Activated T-helper 1 cell treated with anti-CD3 and anti-CD28 coated beads, Interleukin-12 subunit alpha, Interleukin-12 subunit beta, Interleukin-2, Interleukin-4 antibody, amounts not matched to agents 30 ng/mL and 10 ng/mL and 1 ng/mL, durations not matched to agents 14 hours and 24 hours and 36 hours (primary cell): ENCODE results near the gene COX4I1. TPM values are rescaled to one million over a fixed set of nuclear protein-coding genes. Genes with fewer than 3 reads are reported as not detected.
"Not testable (repeated sequence)": the region's sequence is repeated elsewhere in the genome, so short reads cannot be mapped to it uniquely, and the experiment has no call there.

Source experiments
- DNase-seq: peaks from one replicate; pipeline ENCODE4 v3.0.0; 2021; ENCODE audit warnings: low spot score
- H3K27ac Mint-ChIP-seq: one replicate; pipeline ENCODE4 v1.8.0; 2021; ENCODE audit warnings: mild to moderate bottlenecking, mixed read lengths
- H3K27me3 Mint-ChIP-seq: one replicate; pipeline ENCODE4 v1.8.0; 2022; ENCODE audit warnings: mild to moderate bottlenecking, moderate library complexity, mixed read lengths; ENCODE audit not compliant: insufficient read depth
- H3K36me3 Mint-ChIP-seq: one replicate; pipeline ENCODE4 v1.8.0; 2021; ENCODE audit warnings: low read depth, mixed read lengths
- H3K4me1 Mint-ChIP-seq: one replicate; pipeline ENCODE4 v1.8.0; 2021; ENCODE audit warnings: low read depth, mixed read lengths
- H3K4me3 Mint-ChIP-seq: one replicate; pipeline ENCODE4 v1.8.0; 2021; ENCODE audit warnings: mild to moderate bottlenecking, moderate library complexity, mixed read lengths
- H3K9me3 Mint-ChIP-seq: one replicate; pipeline ENCODE4 v1.8.0; 2021; ENCODE audit warnings: mixed read lengths
- intact Hi-C: fragments of 100-400 bp; cut with micrococcal nuclease; formaldehyde crosslinking; loops from one replicate; pipeline ENCODE4 v1.15.1; 2024
- total RNA-seq: library from RNA; stranded (reverse); gene quantifications from 2 replicates; pipeline ENCODE4 v1.2.3, GENCODE V29; 2022

Gene COX4I1
- total RNA-seq, 1 donor from 2014 or later: 558 TPM

- no peaks in the 10 kb centered on the region for H3K36me3 Mint-ChIP-seq
- H3K4me1 Mint-ChIP-seq: no peaks in the 10 kb centered on the region
- H3K27ac Mint-ChIP-seq: no peak overlapping the region
- DNase-seq: no peak
- H3K9me3 Mint-ChIP-seq: peaks cover 6% of the 10 kb centered on the region
- H3K27me3 Mint-ChIP-seq: peaks cover 21% of the 10 kb centered on the region
- intact Hi-C loops: no loop called here
- no peak overlapping the region for H3K4me3 Mint-ChIP-seq
Observed at GRCh38 chr16:85835956-85836705, 36.6 kb downstream of the COX4I1 start.

DNA sequence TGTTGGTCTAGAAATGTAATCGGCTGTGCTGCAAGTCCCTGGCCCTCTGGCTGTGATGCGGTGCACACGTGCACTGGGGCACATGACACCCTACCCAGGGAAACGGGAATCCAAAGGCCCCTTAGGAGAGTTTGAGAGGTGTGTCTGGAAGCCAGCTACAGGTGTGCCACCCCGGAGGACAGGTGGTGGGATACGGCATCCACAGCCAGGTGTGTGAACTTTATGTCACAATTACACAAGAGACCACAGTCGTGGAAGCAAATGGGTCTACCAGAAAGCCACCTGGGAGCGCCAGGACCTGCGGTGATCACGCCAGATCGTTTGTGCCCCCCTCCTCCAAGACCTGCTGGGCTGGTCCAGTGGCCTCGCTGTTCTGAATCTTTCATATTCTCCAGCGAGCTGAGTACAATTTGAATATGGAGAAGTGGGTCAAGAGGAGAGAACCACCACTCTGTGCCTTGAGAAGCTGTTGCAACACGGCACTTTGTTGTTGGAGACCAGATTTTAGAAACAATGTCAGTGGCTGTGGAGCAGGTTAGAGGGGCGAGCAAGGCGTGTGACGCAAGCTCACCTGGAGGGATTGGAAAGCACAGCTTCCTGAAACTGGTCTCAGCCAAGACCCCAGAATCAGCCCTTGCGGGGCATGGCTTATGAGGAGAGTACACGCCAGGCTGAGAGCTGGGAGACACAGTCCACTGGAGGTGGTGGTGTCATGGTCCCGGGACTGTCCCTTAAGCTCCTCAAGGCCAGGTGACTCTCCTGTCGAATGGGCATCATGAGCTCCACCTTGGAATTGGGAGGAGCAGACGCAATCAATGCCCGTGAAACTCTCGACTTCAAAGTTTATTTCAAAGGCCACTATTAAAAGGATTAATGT, 37.4 kb downstream of the COX4I1 start:
- Mint-ChIP-seq H3K9me3 (no peaks in the 10 kb centered on the region), H3K4me1 (no peaks in the 10 kb centered on the region), H3K27me3 (peaks cover 14% of the 10 kb centered on the region), H3K36me3 (no peaks in the 10 kb centered on the region), H3K4me3 (no peak overlapping the region), H3K27ac (no peak overlapping the region)
- intact Hi-C loops: no loop called here
- no peak for DNase-seq

DNA sequence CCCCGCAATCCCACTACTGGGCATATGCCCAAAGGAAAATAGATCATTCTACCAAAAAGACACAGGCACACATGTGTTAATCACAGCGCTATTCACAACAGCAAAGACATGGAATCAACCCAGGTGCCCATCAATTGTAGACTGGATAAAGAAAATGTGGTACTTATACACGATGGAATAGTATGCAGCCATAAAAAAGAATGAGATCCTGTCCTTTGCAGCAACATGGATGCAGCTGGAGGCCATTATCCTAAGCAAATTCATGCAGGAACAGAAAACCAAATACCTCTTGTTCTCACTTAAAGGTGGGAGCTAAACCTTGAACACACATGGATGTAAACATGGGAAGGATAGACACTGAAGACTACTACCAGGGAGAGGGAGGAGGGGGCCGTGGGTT, 38.2 kb downstream of the COX4I1 start:
- DNase-seq, intact Hi-C loops, H3K27ac Mint-ChIP-seq, H3K4me1 Mint-ChIP-seq, H3K9me3 Mint-ChIP-seq, H3K4me3 Mint-ChIP-seq, H3K36me3 Mint-ChIP-seq: not testable (repeated sequence)
- peaks cover 17% of the 10 kb centered on the region for H3K27me3 Mint-ChIP-seq

DNA sequence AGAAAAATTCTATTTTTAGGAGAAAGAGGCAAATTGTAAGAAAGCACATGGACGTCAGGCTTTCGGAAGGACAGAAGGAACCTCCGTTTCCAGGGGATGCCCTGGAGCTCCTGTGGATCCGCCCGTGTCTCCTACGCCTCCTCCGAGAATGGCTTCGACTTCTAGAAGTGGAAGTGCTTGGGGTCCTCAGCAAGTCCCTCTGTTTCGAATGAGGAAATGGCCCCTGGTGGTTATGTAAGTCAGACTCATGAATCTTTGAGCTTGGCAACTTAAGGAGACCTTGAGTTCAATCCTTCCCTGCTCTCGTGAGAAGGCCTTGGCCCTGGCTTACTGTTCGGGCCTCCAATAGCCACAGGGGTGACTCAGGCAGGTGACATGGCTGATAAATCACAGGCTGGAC, 38.9 kb downstream of the COX4I1 start:
- Mint-ChIP-seq H3K4me3 (no peak overlapping the region), H3K27ac (no peak overlapping the region), H3K27me3 (peaks cover 21% of the 10 kb centered on the region), H3K9me3 (no peaks in the 10 kb centered on the region), H3K4me1 (no peaks in the 10 kb centered on the region), H3K36me3 (no peaks in the 10 kb centered on the region)
- no peak for DNase-seq
- intact Hi-C loops: no loop called here

GRCh38 chr16:85838876-85839585, 39.5 kb downstream of the COX4I1 start:
- intact Hi-C loops: no loop called here
- H3K27ac Mint-ChIP-seq: no peak overlapping the region
- no peaks in the 10 kb centered on the region for H3K36me3 Mint-ChIP-seq
- H3K9me3 Mint-ChIP-seq: no peaks in the 10 kb centered on the region
- H3K27me3 Mint-ChIP-seq: peaks cover 21% of the 10 kb centered on the region
- H3K4me3 Mint-ChIP-seq: no peak overlapping the region
- no peaks in the 10 kb centered on the region for H3K4me1 Mint-ChIP-seq
- DNase-seq: no peak

DNA sequence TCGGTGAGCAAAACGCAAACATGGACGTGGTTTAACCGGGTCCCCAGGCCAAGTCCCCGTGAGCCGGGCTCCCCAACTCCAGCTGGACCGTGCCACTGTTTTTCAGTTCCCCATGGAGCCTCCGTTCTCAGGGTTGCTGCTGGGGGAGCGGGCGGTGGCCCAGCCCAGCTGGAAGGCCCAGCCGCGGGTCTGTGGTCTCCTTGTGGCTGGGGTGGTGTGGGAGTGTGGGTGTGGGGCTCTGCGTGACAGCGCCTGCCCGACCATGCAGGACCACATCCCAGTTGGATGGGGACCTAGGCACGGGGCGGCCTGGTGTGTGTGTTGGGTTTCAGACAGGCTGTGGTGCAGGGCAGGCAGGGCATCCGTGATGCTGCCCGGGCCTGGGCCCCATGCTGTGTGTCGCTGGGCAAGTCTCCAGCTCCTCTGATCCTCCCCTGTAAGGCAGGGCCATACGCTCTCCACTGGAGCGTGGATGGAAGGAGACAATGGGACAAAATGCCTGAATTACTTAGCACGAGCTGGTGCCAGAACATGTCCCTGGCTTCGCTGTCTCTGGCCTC, 40.3 kb downstream of the COX4I1 start:
- intact Hi-C loops: no loop called here
- H3K4me3 Mint-ChIP-seq: no peak overlapping the region
- H3K9me3 Mint-ChIP-seq: no peaks in the 10 kb centered on the region
- no peaks in the 10 kb centered on the region for H3K36me3 Mint-ChIP-seq
- no peak for DNase-seq
- no peak overlapping the region for H3K27ac Mint-ChIP-seq
- H3K4me1 Mint-ChIP-seq: peaks cover 2% of the 10 kb centered on the region
- H3K27me3 Mint-ChIP-seq: peaks cover 25% of the 10 kb centered on the region

DNA sequence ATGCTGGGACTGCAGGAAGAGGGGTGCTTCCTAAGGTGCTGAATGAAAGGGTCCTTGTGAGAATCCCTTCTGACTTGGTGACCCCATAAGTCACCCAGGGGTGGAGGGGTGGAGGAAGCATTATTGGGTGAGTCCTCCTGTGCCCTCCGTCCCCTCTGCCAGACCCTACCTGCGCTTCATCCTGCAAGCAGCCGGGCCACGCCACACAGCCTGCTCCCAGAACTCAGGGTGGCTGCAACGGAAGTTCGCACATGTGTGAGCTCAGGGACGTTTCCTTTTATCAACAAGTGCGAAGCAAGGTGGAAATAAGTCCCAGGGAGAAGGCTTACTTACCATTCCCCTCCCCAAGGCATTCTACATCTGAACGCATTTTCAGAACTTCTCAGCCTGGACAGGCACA, 40.9 kb downstream of the COX4I1 start:
- DNase-seq: no peak
- Mint-ChIP-seq H3K36me3 (no peaks in the 10 kb centered on the region), H3K9me3 (no peaks in the 10 kb centered on the region), H3K27ac (no peak overlapping the region), H3K4me1 (peaks cover 6% of the 10 kb centered on the region), H3K27me3 (peaks cover 23% of the 10 kb centered on the region), H3K4me3 (no peak overlapping the region)
- intact Hi-C loops: no loop called here

DNA sequence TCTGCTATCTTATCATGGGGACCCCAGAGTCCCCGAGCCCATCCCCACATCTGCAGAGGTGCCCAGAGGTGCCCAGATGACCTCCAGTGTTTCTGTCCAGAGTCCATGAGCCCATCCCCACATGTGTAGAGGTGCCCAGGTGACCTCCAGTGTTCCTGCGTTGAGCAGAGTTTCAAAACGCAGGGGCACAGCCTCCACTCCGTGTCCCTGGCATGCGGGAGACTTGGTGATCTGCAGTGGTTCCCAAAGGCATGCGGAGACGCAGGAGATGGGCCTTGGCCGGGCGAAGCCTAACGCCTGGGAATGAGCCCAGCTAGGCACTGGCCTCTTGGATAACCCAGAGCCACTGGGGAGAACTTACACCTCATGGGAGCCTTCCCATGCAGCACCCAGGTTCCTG, 41.3 kb downstream of the COX4I1 start:
- Mint-ChIP-seq H3K4me3 (no peak overlapping the region), H3K27ac (no peak overlapping the region), H3K27me3 (peaks cover 23% of the 10 kb centered on the region), H3K4me1 (peaks cover 6% of the 10 kb centered on the region), H3K36me3 (no peaks in the 10 kb centered on the region), H3K9me3 (no peaks in the 10 kb centered on the region)
- intact Hi-C loops: no loop called here
- DNase-seq: no peak

GRCh38 chr16:85842435-85842834, 42.9 kb downstream of the COX4I1 start:
- Mint-ChIP-seq H3K4me3 (no peak overlapping the region), H3K9me3 (no peaks in the 10 kb centered on the region), H3K4me1 (peaks cover 6% of the 10 kb centered on the region), H3K36me3 (no peaks in the 10 kb centered on the region), H3K27ac (no peak overlapping the region), H3K27me3 (peaks cover 23% of the 10 kb centered on the region)
- intact Hi-C loops: no loop called here
- no peak for DNase-seq

- no peak for DNase-seq
- intact Hi-C loops: no loop called here
- no peaks in the 10 kb centered on the region for H3K9me3 Mint-ChIP-seq
- H3K4me3 Mint-ChIP-seq: no peak overlapping the region
- no peak overlapping the region for H3K27ac Mint-ChIP-seq
- peaks cover 23% of the 10 kb centered on the region for H3K27me3 Mint-ChIP-seq
- peaks cover 6% of the 10 kb centered on the region for H3K4me1 Mint-ChIP-seq
- H3K36me3 Mint-ChIP-seq: no peaks in the 10 kb centered on the region
Observed at GRCh38 chr16:85842848-85843247, 43.4 kb downstream of the COX4I1 start.

DNA sequence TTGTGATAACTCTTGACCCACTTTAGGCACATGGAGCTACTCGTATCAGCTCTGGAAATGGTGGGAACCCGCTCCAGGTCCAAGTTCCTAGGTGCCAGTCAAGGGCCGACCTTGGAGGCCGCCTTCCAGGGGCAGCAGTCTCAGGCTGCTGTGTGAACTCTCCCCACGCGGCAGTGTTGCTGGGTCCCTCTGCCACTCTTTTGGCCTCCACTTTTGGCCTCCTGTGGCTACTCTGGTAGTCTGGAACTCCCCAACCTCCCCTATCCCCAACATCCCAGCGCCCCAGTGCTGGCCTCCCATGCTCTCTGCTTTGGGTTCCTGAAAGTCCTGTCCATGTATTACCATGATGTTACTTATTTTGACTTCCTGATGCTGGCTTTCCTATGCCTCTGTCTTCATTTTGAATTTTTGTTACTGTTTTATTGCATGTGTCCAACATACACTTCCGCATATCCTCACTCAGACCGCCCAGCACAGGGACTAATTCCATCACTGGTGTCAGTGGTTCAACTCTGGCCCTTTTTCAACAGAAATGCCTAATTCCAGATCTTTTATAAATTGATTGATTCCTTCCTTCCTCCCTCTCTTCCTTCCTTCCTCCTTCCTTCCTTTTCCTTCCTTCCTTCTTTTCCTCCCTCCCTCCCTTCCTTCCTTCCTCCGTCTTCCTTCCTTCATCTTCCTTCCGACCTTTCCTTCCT, 44.1 kb downstream of the COX4I1 start:
- peaks cover 6% of the 10 kb centered on the region for H3K4me1 Mint-ChIP-seq
- H3K36me3 Mint-ChIP-seq: no peaks in the 10 kb centered on the region
- no peak for DNase-seq
- intact Hi-C loops: no loop called here
- no peak overlapping the region for H3K4me3 Mint-ChIP-seq
- H3K27ac Mint-ChIP-seq: no peak overlapping the region
- no peaks in the 10 kb centered on the region for H3K9me3 Mint-ChIP-seq
- H3K27me3 Mint-ChIP-seq: peaks cover 22% of the 10 kb centered on the region

DNA sequence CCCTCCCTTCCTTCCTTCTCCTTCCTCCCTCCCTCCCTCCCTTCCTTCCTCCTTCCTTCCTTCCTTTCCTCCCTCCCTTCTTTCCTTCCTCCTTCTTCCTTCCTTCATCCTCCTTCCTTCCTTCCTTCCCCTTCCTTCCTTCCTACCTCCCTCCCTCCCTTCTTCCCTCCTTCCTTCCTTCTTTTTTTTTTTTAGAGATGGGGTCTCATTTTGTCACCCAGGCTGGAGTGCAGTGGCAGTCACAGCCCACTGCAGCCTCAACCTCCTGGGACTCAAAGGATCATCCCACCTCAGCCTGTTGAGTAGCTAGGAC, 44.6 kb downstream of the COX4I1 start:
- no peaks in the 10 kb centered on the region for H3K9me3 Mint-ChIP-seq
- H3K4me3 Mint-ChIP-seq: no peak overlapping the region
- H3K4me1 Mint-ChIP-seq: peaks cover 6% of the 10 kb centered on the region
- intact Hi-C loops: no loop called here
- H3K27ac Mint-ChIP-seq: no peak overlapping the region
- peaks cover 17% of the 10 kb centered on the region for H3K27me3 Mint-ChIP-seq
- no peak for DNase-seq
- no peaks in the 10 kb centered on the region for H3K36me3 Mint-ChIP-seq
